ENCODE measurements around the gene SYNCRIP. TPM values are rescaled to one million over a fixed set of nuclear protein-coding genes. Genes with fewer than 3 reads are reported as not detected.

The SYNCRIP gene
- polyA plus RNA-seq, 3 donors: 178 to 217 (median 198) TPM

Other genes starting within 250 kb of the SYNCRIP start
- gene NT5E, start 192.8 kb downstream of the SYNCRIP start, polyA plus RNA-seq (ENCODE audit: insufficient read length in 3 of 3): 1 to 10 TPM; 3.7 to 5.5 (median 4.8) TPM
- gene SNX14, start 49.0 kb downstream of the SYNCRIP start, polyA plus RNA-seq (ENCODE audit: insufficient read length in 3 of 3): 100 to 1,000 TPM; 135 to 137 (median 135) TPM

Measured in right renal cortex interstitium (tissue), 3 donors.